H1 (cell line): ENCODE data around the gene SCN8A. TPM values are rescaled to one million over a fixed set of nuclear protein-coding genes. Genes with fewer than 3 reads are reported as not detected.

Experiments used
- CTCF ChIA-PET: fragments of 300-600 bp; sonication (Branson Sonifier 250); formaldehyde crosslinking; loops from one replicate; lab custom pipeline; 2021; ENCODE audit not compliant: partially characterized antibody; lab: Charles Lee
- POLR2A ChIA-PET: fragments of 300-600 bp; sonication (Branson Sonifier 250); formaldehyde crosslinking; loops from one replicate; lab custom pipeline; 2021; ENCODE audit warnings: inconsistent platforms; ENCODE audit not compliant: partially characterized antibody; lab: Charles Lee
- DNase-seq, 2 experiments: peaks; one replicate each; pipeline versions ENCODE4 v3.0.0 to v3.0.0-alpha.2; 2010 to 2022; ENCODE audit warnings: low spot score in 2 of 2, low read depth in 1 of 2, mixed read lengths in 1 of 2
- FAIRE-seq: peaks from 2 replicates; lab custom pipeline; 2011; peaks lifted over from hg19 to GRCh38; lab: Jason Lieb, UNC
- H2AFZ ChIP-seq: 2 replicates; pipeline ENCODE4 v1.8.1; 2012; ENCODE audit warnings: low read length, inconsistent platforms
- H2AK5ac ChIP-seq: 2 replicates; pipeline ENCODE4 v1.6.1; 2013; ENCODE audit warnings: low read depth, low read length
- H2BK120ac ChIP-seq: replicated peaks from 2 replicates; pipeline ENCODE3; 2013; ENCODE audit warnings: low read depth, low read length, inconsistent platforms
- H2BK12ac ChIP-seq: 2 replicates; pipeline ENCODE4 v1.6.1; 2013; ENCODE audit warnings: low read depth, low read length
- H2BK15ac ChIP-seq: 2 replicates; pipeline ENCODE4 v1.6.1; 2013; ENCODE audit warnings: low read length
- H2BK20ac ChIP-seq: 2 replicates; pipeline ENCODE4 v1.6.1; 2013; ENCODE audit warnings: low read length
- H2BK5ac ChIP-seq: 2 replicates; pipeline ENCODE4 v1.6.1; 2013; ENCODE audit warnings: low read depth, low read length
- H3K14ac ChIP-seq: 2 replicates; pipeline ENCODE4 v1.6.1; 2013; ENCODE audit warnings: inconsistent platforms; ENCODE audit not compliant: insufficient read length
- H3K18ac ChIP-seq: 2 replicates; pipeline ENCODE4 v1.6.1; 2013; ENCODE audit warnings: low read length; ENCODE audit errors: extremely low read depth
- H3K23ac ChIP-seq: 2 replicates; pipeline ENCODE4 v1.6.1; 2013; ENCODE audit warnings: inconsistent platforms; ENCODE audit not compliant: insufficient read length
- H3K23me2 ChIP-seq: 2 replicates; pipeline ENCODE4 v1.6.1; 2013; ENCODE audit warnings: low read depth, low read length
- H3K27ac ChIP-seq: 2 replicates; pipeline ENCODE4 v1.6.1; 2011; ENCODE audit warnings: low read depth, low read length, inconsistent platforms
- H3K27me3 ChIP-seq, 4 experiments: replicated peaks in 1 of 4; 1 replicate in 1 of 4; 2 replicates in 3 of 4; pipeline versions ENCODE4 v1.6.1 to v1.8.1; 2011 to 2013; ENCODE audit warnings: low read length in 3 of 4, mild to moderate bottlenecking in 3 of 4, inconsistent platforms in 2 of 4, mixed read lengths in 2 of 4, moderate library complexity in 1 of 4; ENCODE audit not compliant: control insufficient read depth in 3 of 4, insufficient read depth in 3 of 4; ENCODE audit errors: extremely low read depth in 1 of 4
- H3K36me3 ChIP-seq, 4 experiments: 2 replicates each; pipeline versions ENCODE4 v1.6.1 to v1.8.1; 2011 to 2013; ENCODE audit warnings: mild to moderate bottlenecking in 4 of 4, low read length in 3 of 4, moderate library complexity in 2 of 4, control low read depth in 1 of 4, inconsistent platforms in 1 of 4; ENCODE audit not compliant: insufficient read depth in 4 of 4, control insufficient read depth in 2 of 4
- H3K4ac ChIP-seq: replicated peaks from 2 replicates; pipeline ENCODE3; 2013; ENCODE audit warnings: low read length, low read depth, mixed read lengths, inconsistent platforms; ENCODE audit not compliant: insufficient read length
- H3K4me1 ChIP-seq, 4 experiments: replicated peaks in 1 of 4; 1 replicate in 1 of 4; 2 replicates in 3 of 4; pipeline versions ENCODE4 v1.6.1 to v1.8.1; 2011 to 2013; ENCODE audit warnings: low read length in 3 of 4, inconsistent platforms in 2 of 4, mixed read lengths in 1 of 4; ENCODE audit not compliant: insufficient read depth in 4 of 4, control insufficient read depth in 3 of 4
- H3K4me2 ChIP-seq, 2 experiments: 2 replicates each; pipeline versions ENCODE4 v1.6.1 to v1.8.1; 2011 to 2013; ENCODE audit warnings: low read depth in 2 of 2, low read length in 2 of 2, control low read depth in 1 of 2, inconsistent platforms in 1 of 2, mild to moderate bottlenecking in 1 of 2; ENCODE audit not compliant: insufficient read depth in 1 of 2
- H3K4me3 ChIP-seq, 4 experiments: fragments of 200-600, 300-600 bp in 1 of 4; sonication (generic), shearing (Covaris generic), sonication (Bioruptor Twin) in 1 of 4; 2 replicates each; pipeline versions ENCODE4 v1.5.1 to v1.8.1; 2011 to 2016; ENCODE audit warnings: low read length in 4 of 4, low read depth in 3 of 4, control low read depth in 2 of 4, inconsistent platforms in 2 of 4, mild to moderate bottlenecking in 2 of 4, mixed read lengths in 1 of 4, moderate library complexity in 1 of 4; ENCODE audit not compliant: insufficient read depth in 2 of 4; ENCODE audit errors: extremely low read depth in 1 of 4
- H3K56ac ChIP-seq: replicated peaks from 2 replicates; pipeline ENCODE3; 2013; ENCODE audit warnings: low read depth, mild to moderate bottlenecking, mixed read lengths, low read length, inconsistent platforms; ENCODE audit not compliant: insufficient read length
- H3K79me1 ChIP-seq: 2 replicates; pipeline ENCODE4 v1.6.1; 2013; ENCODE audit warnings: low read depth, low read length, control low read depth
- H3K79me2 ChIP-seq, 2 experiments: 2 replicates each; pipeline versions ENCODE4 v1.6.1 to v1.8.1; 2012 to 2013; ENCODE audit warnings: low read length in 2 of 2, mild to moderate bottlenecking in 2 of 2, inconsistent platforms in 1 of 2; ENCODE audit not compliant: insufficient read depth in 2 of 2, control insufficient read depth in 1 of 2
- H3K9ac ChIP-seq, 4 experiments: replicated peaks in 1 of 4; 1 replicate in 1 of 4; 2 replicates in 3 of 4; pipeline versions ENCODE4 v1.6.1 to v1.8.1; 2011 to 2013; ENCODE audit warnings: low read depth in 3 of 4, low read length in 3 of 4, control low read depth in 2 of 4, mild to moderate bottlenecking in 2 of 4, moderate library complexity in 2 of 4, inconsistent platforms in 1 of 4; ENCODE audit errors: extremely low read depth in 1 of 4
- H3K9me3 ChIP-seq, 2 experiments: 2 replicates each; pipeline versions ENCODE4 v1.6.1 to v1.8.1; 2012 to 2013; ENCODE audit warnings: mild to moderate bottlenecking in 2 of 2, moderate library complexity in 2 of 2, control low read depth in 1 of 2, inconsistent platforms in 1 of 2, low read depth in 1 of 2, low read length in 1 of 2, mixed read lengths in 1 of 2; ENCODE audit not compliant: insufficient read depth in 2 of 2
- H4K20me1 ChIP-seq, 2 experiments: replicated peaks in 1 of 2; 2 replicates each; pipeline versions ENCODE3 to v1.8.1; 2011 to 2013; ENCODE audit warnings: inconsistent platforms in 2 of 2, low read length in 2 of 2, mild to moderate bottlenecking in 1 of 2; ENCODE audit not compliant: insufficient read depth in 2 of 2, control insufficient read depth in 1 of 2
- H4K5ac ChIP-seq: 2 replicates; pipeline ENCODE4 v1.6.1; 2013; ENCODE audit warnings: low read length, low read depth, mixed read lengths, inconsistent platforms; ENCODE audit not compliant: insufficient read length
- H4K8ac ChIP-seq: 2 replicates; pipeline ENCODE4 v1.8.0; 2013; ENCODE audit warnings: mild to moderate bottlenecking, moderate library complexity, low read length, inconsistent platforms; ENCODE audit not compliant: insufficient read depth; ENCODE audit errors: extremely low read depth
- H4K91ac ChIP-seq: replicated peaks from 2 replicates; pipeline ENCODE3; 2013; ENCODE audit warnings: low read length, mixed read lengths, inconsistent platforms; ENCODE audit not compliant: insufficient read length
- CBX5 ChIP-seq: fragments of 300-800, 300-1000 bp; sonication (generic); IDR thresholded peaks from 2 replicates; pipeline ENCODE4 v1.7.1; 2016; ENCODE audit warnings: antibody characterized with exemption, low read length, low read depth
- HDAC2 ChIP-seq, 2 experiments: fragments of 300-600 bp in 1 of 2; sonication (generic) in 1 of 2; IDR thresholded peaks; 2 replicates each; pipeline ENCODE4 v1.6.1; 2011 to 2012; ENCODE audit warnings: low read depth in 2 of 2, low read length in 2 of 2, mild to moderate bottlenecking in 2 of 2, moderate library complexity in 2 of 2, borderline replicate concordance in 1 of 2, inconsistent platforms in 1 of 2
- polyA plus RNA-seq, 7 experiments: library from polyadenylated mRNA; depleted of rRNA in 3 of 7; stranded (reverse) in 5 of 7; unstranded in 2 of 7; fragments of >200 nt in 5 of 7; fragments of 200-250 nt in 2 of 7; gene quantifications; 1 replicate in 5 of 7; 2 replicates in 1 of 7; 4 replicates in 1 of 7; pipeline versions ENCODE4 v1.2.1 to v1.2.3, GENCODE V29; 2011 to 2013; ENCODE audit warnings: missing spikeins in 2 of 7, mixed read lengths in 2 of 7
- total RNA-seq: library from RNA; stranded (reverse); fragmentation: NEBNext Ultra II Directional; extraction: Animal tissue kit (Norgen Biotek cat#: 25700); gene quantifications from 2 replicates; pipeline ENCODE4 v1.2.1, GENCODE V29; 2021

SCN8A gene
- total and polyA plus RNA-seq, 2 of the 8 experiments (the other 6 are each of a cell fraction or from before 2014, with no cell fraction given), result 6.3 to 10.7 TPM

GRCh38 chr12:51759175-51759574 is 168.1 kb downstream of the SCN8A start:
- H2AK5ac ChIP-seq, result no peak overlapping the region
- H2BK12ac ChIP-seq, result no peak overlapping the region
- H3K79me1 ChIP-seq, result no peaks in the 10 kb centered on the region
- H3K4me2 ChIP-seq, result no peak overlapping the region
- CTCF ChIA-PET, result no interaction called here
- H3K79me2 ChIP-seq, result no peaks in the 10 kb centered on the region
- 0 out of 8 replicates have a peak, but pooled peaks cover 0 to 3% (median 0%) of the 10 kb centered on the region in 4 experiments for H3K36me3 ChIP-seq
- H2BK20ac ChIP-seq, result no peak overlapping the region
- TF ChIP-seq HDAC2 (IDR thresholded peaks at IDR 0.05; ENCODE audit: borderline replicate concordance in 1 of 2, low read depth in 2 of 2, low read length in 2 of 2) (no peak), CBX5 (no peak)
- POLR2A ChIA-PET, result interaction anchor here (0.6 kb wide), 1 partner anchor 119 kb away, joined by 3 read pairs; no protein-coding TSS in a partner anchor
- H3K4me3 ChIP-seq, result no peak overlapping the region
- H3K27me3 ChIP-seq, result no peaks in the 10 kb centered on the region
- no peaks in the 10 kb centered on the region for H3K23me2 ChIP-seq
- no peak overlapping the region for H3K23ac ChIP-seq
- H4K8ac ChIP-seq, result no peak overlapping the region
- no peak overlapping the region for H4K91ac ChIP-seq
- no peak overlapping the region for H2BK5ac ChIP-seq
- H2AFZ ChIP-seq, result no peak overlapping the region
- no peak overlapping the region for H4K5ac ChIP-seq
- H3K4me1 ChIP-seq, result no peaks in the 10 kb centered on the region
- no peak overlapping the region for H2BK120ac ChIP-seq
- H2BK15ac ChIP-seq, result no peak overlapping the region
- H4K20me1 ChIP-seq, result no peaks in the 10 kb centered on the region
- DNase-seq (no peak), FAIRE-seq (no peak)
- H3K14ac ChIP-seq, result no peak overlapping the region
- H3K4ac ChIP-seq, result no peak overlapping the region
- H3K18ac ChIP-seq, result no peak overlapping the region
- no peak overlapping the region for H3K56ac ChIP-seq
- no peaks in the 10 kb centered on the region for H3K9me3 ChIP-seq
- H3K27ac ChIP-seq, result no peak overlapping the region
- no peak overlapping the region for H3K9ac ChIP-seq
